Endothelial cell of umbilical vein (primary cell): ENCODE measurements around the gene TTC9B. TPM values are rescaled to one million over a fixed set of nuclear protein-coding genes. Genes with fewer than 3 reads are reported as not detected.

Experiments
- BruUV-seq: library from RNA; stranded (reverse); fragments of 400-500 nt; replicated peaks from 2 replicates; lab custom pipeline; 2021; lab: Mats Ljungman, UMichigan
- CTCF ChIA-PET: fragments of 300-600, 350-600 bp; sonication (Branson Sonifier 250); formaldehyde crosslinking; loops from one replicate; lab custom pipeline; 2021; ENCODE audit warnings: antibody characterized with exemption, inconsistent platforms; lab: Charles Lee
- POLR2A ChIA-PET: fragments of 300-600, 350-600 bp; sonication (Branson Sonifier 250); formaldehyde crosslinking; loops from one replicate; lab custom pipeline; 2021; ENCODE audit warnings: antibody characterized with exemption, inconsistent platforms; lab: Charles Lee
- DNase-seq: peaks from one replicate; pipeline ENCODE4 v3.0.0-alpha.2; 2011; ENCODE audit warnings: low read depth, low spot score
- FAIRE-seq: peaks from 2 replicates; lab custom pipeline; 2011; peaks lifted over from hg19 to GRCh38; lab: Jason Lieb, UNC
- H2AFZ ChIP-seq: 2 replicates; pipeline ENCODE4 v1.6.0; 2012; ENCODE audit warnings: low read depth, low read length, control low read depth, inconsistent platforms
- H3K27ac ChIP-seq: 2 replicates; pipeline ENCODE4 v1.5.1; 2011; ENCODE audit warnings: low read depth, mild to moderate bottlenecking, control low read depth, low read length, moderate library complexity; ENCODE audit not compliant: insufficient read depth
- H3K27me3 ChIP-seq, 2 experiments: 2 replicates each; pipeline versions ENCODE4 v1.6.0 to v1.6.1; 2011; ENCODE audit warnings: low read length in 2 of 2, mixed read lengths in 1 of 2; ENCODE audit not compliant: control insufficient read depth in 2 of 2, insufficient read depth in 2 of 2
- H3K36me3 ChIP-seq, 2 experiments: 2 replicates in 1 of 2; 3 replicates in 1 of 2; pipeline ENCODE4 v1.5.1; 2011; ENCODE audit warnings: low read length in 2 of 2, mild to moderate bottlenecking in 1 of 2, moderate library complexity in 1 of 2; ENCODE audit not compliant: control insufficient read depth in 2 of 2, insufficient read depth in 2 of 2; ENCODE audit errors: extremely low read depth in 1 of 2
- H3K4me1 ChIP-seq: 3 replicates; pipeline ENCODE4 v1.5.1; 2011; ENCODE audit warnings: mild to moderate bottlenecking, low read length; ENCODE audit not compliant: control insufficient read depth, insufficient read depth; ENCODE audit errors: extremely low read depth
- H3K4me2 ChIP-seq: 2 replicates; pipeline ENCODE4 v1.6.1; 2011; ENCODE audit warnings: low read length, control low read depth, mixed read lengths; ENCODE audit not compliant: insufficient read depth
- H3K4me3 ChIP-seq, 3 experiments: fragments of 200-600 bp in 1 of 3; sonication (generic), shearing (Covaris generic) in 1 of 3; replicated peaks in 1 of 3; 2 replicates each; pipeline ENCODE4 v1.5.1; 2011 to 2016; ENCODE audit warnings: control low read depth in 3 of 3, low read length in 3 of 3, mild to moderate bottlenecking in 2 of 3, inconsistent platforms in 1 of 3, low read depth in 1 of 3, moderate library complexity in 1 of 3; ENCODE audit not compliant: insufficient read depth in 1 of 3
- H3K79me2 ChIP-seq: 2 replicates; pipeline ENCODE4 v1.6.0; 2012; ENCODE audit warnings: low read length, inconsistent platforms; ENCODE audit not compliant: control insufficient read depth, insufficient read depth
- H3K9ac ChIP-seq: replicated peaks from 2 replicates; pipeline ENCODE3; 2011; ENCODE audit warnings: low read length, control low read depth; ENCODE audit not compliant: insufficient read depth; ENCODE audit errors: extremely low read depth
- H3K9me1 ChIP-seq: replicated peaks from 3 replicates; pipeline ENCODE4 v1.6.0; 2011; ENCODE audit warnings: mild to moderate bottlenecking, low read length; ENCODE audit not compliant: control insufficient read depth, insufficient read depth; ENCODE audit errors: extremely low read depth
- H3K9me3 ChIP-seq: replicated peaks from 2 replicates; pipeline ENCODE4 v1.5.1; 2012; ENCODE audit warnings: low read length, inconsistent platforms; ENCODE audit not compliant: control insufficient read depth, insufficient read depth
- H4K20me1 ChIP-seq: replicated peaks from 2 replicates; pipeline ENCODE3; 2011; ENCODE audit warnings: mild to moderate bottlenecking, low read length; ENCODE audit not compliant: control insufficient read depth, insufficient read depth; ENCODE audit errors: extremely low read depth
- EZH2 ChIP-seq: IDR thresholded peaks from 2 replicates; pipeline ENCODE4 v1.6.1; 2012; ENCODE audit warnings: borderline replicate concordance, low read depth, mild to moderate bottlenecking, moderate library complexity, low read length, inconsistent platforms; ENCODE audit not compliant: severe bottlenecking
- FOS ChIP-seq: IDR thresholded peaks from 2 replicates; pipeline ENCODE4 v1.6.1; 2011; ENCODE audit warnings: mild to moderate bottlenecking, low read length, moderate library complexity, borderline replicate concordance; ENCODE audit not compliant: insufficient read depth
- GATA2 ChIP-seq: IDR thresholded peaks from 2 replicates; pipeline ENCODE4 v1.7.0; 2011; ENCODE audit warnings: low read depth, mild to moderate bottlenecking, moderate library complexity, mixed read lengths, low read length; ENCODE audit not compliant: insufficient read length, insufficient read depth
- JUN ChIP-seq: IDR thresholded peaks from 2 replicates; pipeline ENCODE4 v1.6.1; 2011; ENCODE audit warnings: borderline replicate concordance, low read depth; ENCODE audit not compliant: insufficient read length, insufficient read depth
- MYC ChIP-seq: IDR thresholded peaks from one replicate; pipeline ENCODE4 v1.6.1; 2011; ENCODE audit warnings: mild to moderate bottlenecking, low read depth, low read length
- POLR2A ChIP-seq: IDR thresholded peaks from 2 replicates; pipeline ENCODE4 v1.6.1; 2012; ENCODE audit warnings: low read depth, mild to moderate bottlenecking, control low read depth, low read length
- dilution Hi-C: fragments of 300-500 bp; cut with MboI; formaldehyde crosslinking; loops from one replicate; pipeline ENCODE4 v1.15.0; 2019; ENCODE audit warnings: low sequenced_read_pairs; ENCODE audit not compliant: extremely low pct_ligation_motif_present
- intact Hi-C: fragments of 100-400 bp; cut with micrococcal nuclease; formaldehyde crosslinking; loops from one replicate; pipeline ENCODE4 v1.10.0; 2022
- polyA plus RNA-seq, 4 experiments: library from polyadenylated mRNA; depleted of rRNA in 3 of 4; stranded (reverse) in 3 of 4; unstranded in 1 of 4; fragments of >200 nt; gene quantifications; 2 replicates each; pipeline versions ENCODE4 v1.2.1 to v1.2.3, GENCODE V29; 2011 to 2012; ENCODE audit warnings: missing spikeins in 1 of 4
- total RNA-seq: library from RNA; stranded (reverse); gene quantifications from 2 replicates; pipeline ENCODE4 v1.2.3, GENCODE V29; 2021
- TF ChIP-seq, protein P1 (sequence below): IDR thresholded peaks from 2 replicates; pipeline ENCODE4 v1.6.1; 2011; ENCODE audit not compliant: insufficient read depth, insufficient read length
- TF ChIP-seq, protein P2 (sequence below), 2 donors: IDR thresholded peaks; 1 replicate in 1 of 2; 2 replicates in 1 of 2; pipeline ENCODE4 v1.5.1; 2011; ENCODE audit warnings: low read length in 2 of 2, mild to moderate bottlenecking in 2 of 2, moderate library complexity in 2 of 2, control low read depth in 1 of 2, inconsistent platforms in 1 of 2, low read depth in 1 of 2; ENCODE audit not compliant: insufficient read depth in 1 of 2; ENCODE audit errors: extremely low read depth in 1 of 2

TTC9B gene
- total and polyA plus RNA-seq, 2 donors (not counting 3 experiments of a cell fraction or from before 2014, with no cell fraction given): not detected

DNA sequence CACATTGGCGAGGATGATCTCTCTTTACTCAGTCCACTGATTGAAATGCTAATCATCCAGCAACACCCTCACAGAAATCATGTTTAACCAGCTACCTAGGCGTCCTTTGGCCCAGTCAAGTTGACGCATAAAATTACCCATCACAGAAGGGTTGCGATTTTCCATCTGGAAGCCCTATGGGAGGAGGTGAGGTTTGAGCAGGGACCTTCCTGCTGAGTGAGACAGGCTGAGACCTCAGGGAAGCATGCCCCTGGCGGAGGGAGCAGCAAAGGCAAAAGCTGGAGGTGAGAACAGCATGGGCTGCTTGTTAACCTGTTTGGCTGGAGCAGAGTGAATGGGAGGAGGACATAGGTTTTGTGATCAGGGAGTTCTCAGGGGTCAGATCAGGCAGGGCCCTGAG lies 7.3 kb downstream of the TTC9B start:
- no peak overlapping the region for H3K9ac ChIP-seq
- BruUV-seq: no TSS peak
- intact Hi-C loops (no loop called here), dilution Hi-C loops (no loop called here)
- no peak overlapping the region for H3K4me2 ChIP-seq
- CTCF ChIA-PET: interaction anchor here (1.6 kb wide), 1 partner anchor 13 kb away, joined by 3 read pairs; no protein-coding TSS in a partner anchor
- no peak overlapping the region for H2AFZ ChIP-seq
- DNase-seq (no peak), FAIRE-seq (no peak)
- H3K27ac ChIP-seq: no peak overlapping the region
- no peaks in the 10 kb centered on the region for H3K9me1 ChIP-seq
- H3K4me1 ChIP-seq: no peaks in the 10 kb centered on the region
- H4K20me1 ChIP-seq: no peaks in the 10 kb centered on the region
- H3K36me3 ChIP-seq: no peaks in the 10 kb centered on the region
- H3K27me3 ChIP-seq: peaks cover under 1% of the 10 kb centered on the region in 2 experiments
- TF ChIP-seq EZH2 (no peak), JUN (no peak), FOS (no peak), GATA2 (no peak), POLR2A (no peak), MYC (no peak)
- TF ChIP-seq, protein P1, sequence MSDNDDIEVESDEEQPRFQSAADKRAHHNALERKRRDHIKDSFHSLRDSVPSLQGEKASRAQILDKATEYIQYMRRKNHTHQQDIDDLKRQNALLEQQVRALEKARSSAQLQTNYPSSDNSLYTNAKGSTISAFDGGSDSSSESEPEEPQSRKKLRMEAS: no peak
- TF ChIP-seq, protein P2, sequence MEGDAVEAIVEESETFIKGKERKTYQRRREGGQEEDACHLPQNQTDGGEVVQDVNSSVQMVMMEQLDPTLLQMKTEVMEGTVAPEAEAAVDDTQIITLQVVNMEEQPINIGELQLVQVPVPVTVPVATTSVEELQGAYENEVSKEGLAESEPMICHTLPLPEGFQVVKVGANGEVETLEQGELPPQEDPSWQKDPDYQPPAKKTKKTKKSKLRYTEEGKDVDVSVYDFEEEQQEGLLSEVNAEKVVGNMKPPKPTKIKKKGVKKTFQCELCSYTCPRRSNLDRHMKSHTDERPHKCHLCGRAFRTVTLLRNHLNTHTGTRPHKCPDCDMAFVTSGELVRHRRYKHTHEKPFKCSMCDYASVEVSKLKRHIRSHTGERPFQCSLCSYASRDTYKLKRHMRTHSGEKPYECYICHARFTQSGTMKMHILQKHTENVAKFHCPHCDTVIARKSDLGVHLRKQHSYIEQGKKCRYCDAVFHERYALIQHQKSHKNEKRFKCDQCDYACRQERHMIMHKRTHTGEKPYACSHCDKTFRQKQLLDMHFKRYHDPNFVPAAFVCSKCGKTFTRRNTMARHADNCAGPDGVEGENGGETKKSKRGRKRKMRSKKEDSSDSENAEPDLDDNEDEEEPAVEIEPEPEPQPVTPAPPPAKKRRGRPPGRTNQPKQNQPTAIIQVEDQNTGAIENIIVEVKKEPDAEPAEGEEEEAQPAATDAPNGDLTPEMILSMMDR (IDR thresholded peaks at IDR 0.05; ENCODE audit: extremely low read depth in 1 of 2, insufficient read depth in 1 of 2, low read depth in 1 of 2, low read length in 2 of 2): no peak
- H3K79me2 ChIP-seq: no peaks in the 10 kb centered on the region
- no peaks in the 10 kb centered on the region for H3K9me3 ChIP-seq
- POLR2A ChIA-PET: no interaction called here
- no peak overlapping the region for H3K4me3 ChIP-seq
